Measurements from ENCODE around the gene C1orf141. TPM values are rescaled to one million over a fixed set of nuclear protein-coding genes. Genes with fewer than 3 reads are reported as not detected.

C1orf141 gene
- total and polyA plus RNA-seq, 2 donors, result 0.05 TPM; not detected in 1

DNA sequence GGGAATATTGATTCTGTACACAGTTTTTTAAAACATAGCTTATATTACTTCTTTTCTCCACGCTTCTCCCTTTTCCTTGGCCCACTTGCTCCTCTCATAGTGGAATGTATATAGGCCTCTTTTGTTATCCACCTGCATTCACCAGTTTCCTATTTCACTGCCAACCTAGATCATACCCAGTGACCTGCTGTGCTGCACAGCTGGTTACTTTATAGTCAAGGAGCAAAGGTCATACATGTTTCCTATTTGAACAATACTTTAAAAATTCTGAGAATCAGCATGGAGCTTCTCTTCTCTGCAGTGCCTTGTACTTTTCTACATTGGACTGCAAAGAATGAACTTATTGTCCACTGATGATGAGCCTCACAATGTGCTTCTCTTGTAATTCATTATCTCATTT lies 76.5 kb downstream of the C1orf141 start:
- no peak overlapping the region for H3K27ac ChIP-seq (ENCODE audit: low read depth in 1 of 2, low read length in 1 of 2)
- 100% methylated on average over 1 of the region's 1 CpG for whole genome bisulfite sequencing

GRCh38 chr1:67053785-67054772 lies 80.7 kb downstream of the C1orf141 start, which contains the start of gene SLC35D1:
SLC35D1 (minus strand) TSS chr1:67054148; CDS start chr1:67054013, 135 bp downstream.
- WGBS, result 1% methylated on average over 73 of the region's 73 CpGs
- peak; percentile 71 to 92 (median 79) for DNase-seq (ENCODE audit: low read depth in 6 of 9, low spot score in 9 of 9)
- peak within 1 kb of the TSS; percentile 87 to 96 for H3K4me3 ChIP-seq (ENCODE audit: low read length in 2 of 2)

More for the DNA sequence above, 76.5 kb downstream of the C1orf141 start:
- Histone ChIP-seq H3K9me3 (ENCODE audit: control insufficient read depth in 2 of 2, insufficient read depth in 1 of 2, low read length in 1 of 2) (no peaks in the 10 kb centered on the region), H3K4me3 (ENCODE audit: low read length in 2 of 2) (no peak overlapping the region), H3K4me1 (ENCODE audit: control insufficient read depth in 2 of 2, insufficient read depth in 2 of 2, low read length in 2 of 2) (peaks cover 0 to 3% of the 10 kb centered on the region in 2 donors), H3K36me3 (ENCODE audit: control insufficient read depth in 2 of 2, insufficient read depth in 2 of 2, low read length in 1 of 2) (no peaks in the 10 kb centered on the region), H3K27me3 (ENCODE audit: control insufficient read depth in 2 of 2, insufficient read depth in 1 of 2, low read length in 1 of 2) (no peaks in the 10 kb centered on the region)
- DNase-seq (ENCODE audit: low read depth in 6 of 9, low spot score in 9 of 9), result no peak

GRCh38 chr1:67053535-67053784 lies 81.3 kb downstream of the C1orf141 start:
- Histone ChIP-seq H3K27me3 (ENCODE audit: control insufficient read depth in 2 of 2, insufficient read depth in 1 of 2, low read length in 1 of 2) (no peaks in the 10 kb centered on the region), H3K36me3 (ENCODE audit: control insufficient read depth in 2 of 2, insufficient read depth in 2 of 2, low read length in 1 of 2) (peaks cover 3 to 13% of the 10 kb centered on the region in 2 donors), H3K4me1 (ENCODE audit: control insufficient read depth in 2 of 2, insufficient read depth in 2 of 2, low read length in 2 of 2) (peaks cover 2 to 3% of the 10 kb centered on the region in 2 donors), H3K9me3 (ENCODE audit: control insufficient read depth in 2 of 2, insufficient read depth in 1 of 2, low read length in 1 of 2) (no peaks in the 10 kb centered on the region), H3K4me3 (ENCODE audit: low read length in 2 of 2) (peak overlapping the region; percentile 87 to 96), H3K27ac (ENCODE audit: low read depth in 1 of 2, low read length in 1 of 2) (peak overlapping the region; percentile 97 to 99)
- peak in 1 of 9 donors; percentile 22 for DNase-seq (ENCODE audit: low read depth in 6 of 9, low spot score in 9 of 9)
- under 1% methylated on average over 34 of the region's 34 CpGs for WGBS

More at GRCh38 chr1:67053785-67054772, 80.7 kb downstream of the C1orf141 start, which contains the start of gene SLC35D1:
- peaks cover 2 to 3% of the 10 kb centered on the region in 2 donors for H3K4me1 ChIP-seq (ENCODE audit: control insufficient read depth in 2 of 2, insufficient read depth in 2 of 2, low read length in 2 of 2)
- H3K9me3 ChIP-seq (ENCODE audit: control insufficient read depth in 2 of 2, insufficient read depth in 1 of 2, low read length in 1 of 2), result no peaks in the 10 kb centered on the region
- H3K27ac ChIP-seq (ENCODE audit: low read depth in 1 of 2, low read length in 1 of 2), result peak within 1 kb of the TSS; percentile 97 to 99
- peaks cover 0 to 7% of the 10 kb centered on the region in 2 donors for H3K36me3 ChIP-seq (ENCODE audit: control insufficient read depth in 2 of 2, insufficient read depth in 2 of 2, low read length in 1 of 2)
- H3K27me3 ChIP-seq (ENCODE audit: control insufficient read depth in 2 of 2, insufficient read depth in 1 of 2, low read length in 1 of 2), result no peaks in the 10 kb centered on the region

- peak; percentile 6 to 64 (median 37) for DNase-seq (ENCODE audit: low read depth in 6 of 9, low spot score in 9 of 9)
- WGBS, result 5% methylated on average over 25 of the region's 25 CpGs
- peak overlapping the region; percentile 61 to 99 for H3K27ac ChIP-seq (ENCODE audit: low read depth in 1 of 2, low read length in 1 of 2)
- no peaks in the 10 kb centered on the region for H3K27me3 ChIP-seq (ENCODE audit: control insufficient read depth in 2 of 2, insufficient read depth in 1 of 2, low read length in 1 of 2)
- H3K4me1 ChIP-seq (ENCODE audit: control insufficient read depth in 2 of 2, insufficient read depth in 2 of 2, low read length in 2 of 2), result peaks cover 2 to 3% of the 10 kb centered on the region in 2 donors
- H3K9me3 ChIP-seq (ENCODE audit: control insufficient read depth in 2 of 2, insufficient read depth in 1 of 2, low read length in 1 of 2), result no peaks in the 10 kb centered on the region
- peaks cover 6 to 18% of the 10 kb centered on the region in 2 donors for H3K36me3 ChIP-seq (ENCODE audit: control insufficient read depth in 2 of 2, insufficient read depth in 2 of 2, low read length in 1 of 2)
- peak overlapping the region; percentile 87 to 96 for H3K4me3 ChIP-seq (ENCODE audit: low read length in 2 of 2)
These were observed 81.8 kb downstream of the C1orf141 start for GRCh38 chr1:67052741-67053534.

DNA sequence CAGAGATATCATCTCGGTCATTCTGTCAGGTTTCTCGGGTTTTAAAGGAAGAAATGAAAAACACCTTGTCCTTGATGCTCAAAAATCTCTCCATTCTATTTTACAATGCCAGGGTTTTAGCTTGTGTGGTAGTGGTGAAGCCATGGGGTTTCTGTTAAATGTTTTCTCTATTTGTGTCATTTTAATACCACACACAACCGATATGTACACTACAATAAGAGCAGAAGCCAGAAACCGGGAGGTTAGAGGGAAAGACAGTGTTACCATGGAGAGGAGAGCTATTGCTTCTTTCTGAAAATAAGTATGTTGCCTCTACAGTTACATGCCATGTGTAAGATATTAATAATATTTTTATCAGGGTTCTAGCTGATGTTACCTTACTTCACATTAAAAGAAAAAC lies 83.6 kb downstream of the C1orf141 start:
- no peak overlapping the region for H3K27ac ChIP-seq (ENCODE audit: low read depth in 1 of 2, low read length in 1 of 2)
- 82% methylated on average over 4 of the region's 4 CpGs for WGBS
- H3K36me3 ChIP-seq (ENCODE audit: control insufficient read depth in 2 of 2, insufficient read depth in 2 of 2, low read length in 1 of 2), result peaks cover 15 to 31% of the 10 kb centered on the region in 2 donors
- no peaks in the 10 kb centered on the region for H3K27me3 ChIP-seq (ENCODE audit: control insufficient read depth in 2 of 2, insufficient read depth in 1 of 2, low read length in 1 of 2)
- peaks cover 2 to 3% of the 10 kb centered on the region in 2 donors for H3K4me1 ChIP-seq (ENCODE audit: control insufficient read depth in 2 of 2, insufficient read depth in 2 of 2, low read length in 2 of 2)
- no peak for DNase-seq (ENCODE audit: low read depth in 6 of 9, low spot score in 9 of 9)
- H3K4me3 ChIP-seq (ENCODE audit: low read length in 2 of 2), result no peak overlapping the region
- H3K9me3 ChIP-seq (ENCODE audit: control insufficient read depth in 2 of 2, insufficient read depth in 1 of 2, low read length in 1 of 2), result no peaks in the 10 kb centered on the region

- Histone ChIP-seq H3K36me3 (ENCODE audit: control insufficient read depth in 2 of 2, insufficient read depth in 2 of 2, low read length in 1 of 2) (peaks cover 48 to 71% of the 10 kb centered on the region in 2 donors), H3K27ac (ENCODE audit: low read depth in 1 of 2, low read length in 1 of 2) (no peak overlapping the region), H3K9me3 (ENCODE audit: control insufficient read depth in 2 of 2, insufficient read depth in 1 of 2, low read length in 1 of 2) (no peaks in the 10 kb centered on the region), H3K27me3 (ENCODE audit: control insufficient read depth in 2 of 2, insufficient read depth in 1 of 2, low read length in 1 of 2) (no peaks in the 10 kb centered on the region), H3K4me1 (ENCODE audit: control insufficient read depth in 2 of 2, insufficient read depth in 2 of 2, low read length in 2 of 2) (no peaks in the 10 kb centered on the region), H3K4me3 (ENCODE audit: low read length in 2 of 2) (no peak overlapping the region)
- WGBS, result 96% methylated on average over 4 of the region's 4 CpGs
- DNase-seq (ENCODE audit: low read depth in 6 of 9, low spot score in 9 of 9), result no peak
These were observed 90.0 kb downstream of the C1orf141 start for GRCh38 chr1:67044631-67045270.

DNA sequence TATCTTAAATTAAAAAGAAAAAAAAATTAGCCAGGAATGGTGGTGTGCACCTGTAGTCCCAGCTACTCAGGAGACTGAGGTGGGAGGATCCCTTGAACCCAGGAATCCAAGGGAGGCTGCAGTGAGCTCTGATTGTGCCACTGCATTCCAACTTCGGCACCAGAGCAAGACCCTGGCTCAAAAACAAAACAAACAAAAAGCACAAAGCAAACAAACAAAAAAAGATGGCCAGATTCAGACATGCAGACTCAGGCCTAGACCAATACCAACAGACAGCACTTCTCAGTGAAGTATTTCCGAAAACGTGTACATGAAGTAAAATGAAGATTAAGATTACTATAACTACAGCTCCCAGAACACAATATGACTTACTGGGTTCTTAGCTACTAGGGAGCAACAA lies 91.4 kb downstream of the C1orf141 start:
- peaks cover 50 to 75% of the 10 kb centered on the region in 2 donors for H3K36me3 ChIP-seq (ENCODE audit: control insufficient read depth in 2 of 2, insufficient read depth in 2 of 2, low read length in 1 of 2)
- H3K4me3 ChIP-seq (ENCODE audit: low read length in 2 of 2), result no peak overlapping the region
- WGBS, result 81% methylated on average over 3 of the region's 3 CpGs
- H3K4me1 ChIP-seq (ENCODE audit: control insufficient read depth in 2 of 2, insufficient read depth in 2 of 2, low read length in 2 of 2), result no peaks in the 10 kb centered on the region
- H3K9me3 ChIP-seq (ENCODE audit: control insufficient read depth in 2 of 2, insufficient read depth in 1 of 2, low read length in 1 of 2), result no peaks in the 10 kb centered on the region
- no peak overlapping the region for H3K27ac ChIP-seq (ENCODE audit: low read depth in 1 of 2, low read length in 1 of 2)
- no peak for DNase-seq (ENCODE audit: low read depth in 6 of 9, low spot score in 9 of 9)
- H3K27me3 ChIP-seq (ENCODE audit: control insufficient read depth in 2 of 2, insufficient read depth in 1 of 2, low read length in 1 of 2), result no peaks in the 10 kb centered on the region

All from thymus (tissue), 11 donors.